Lung microvascular endothelial cell (primary cell): ENCODE results near the gene SEZ6L2. TPM values are rescaled to one million over a fixed set of nuclear protein-coding genes. Genes with fewer than 3 reads are reported as not detected.
"Not testable (repeated sequence)": the region's sequence is repeated elsewhere in the genome, so short reads cannot be mapped to it uniquely, and the experiment has no call there.

Source experiments
- DNase-seq, 2 donors: peaks; one replicate each; pipeline versions ENCODE4 v3.0.0 to v3.0.0-alpha.2; 2010; ENCODE audit warnings: low read depth in 2 of 2
- total RNA-seq: library from RNA; depleted of rRNA; stranded (reverse); fragments of >200 nt; gene quantifications from 2 replicates; pipeline ENCODE4 v1.2.1, GENCODE V29; 2014

The SEZ6L2 gene
- total RNA-seq, 1 donor from 2014 or later = 0.99 TPM

DNA sequence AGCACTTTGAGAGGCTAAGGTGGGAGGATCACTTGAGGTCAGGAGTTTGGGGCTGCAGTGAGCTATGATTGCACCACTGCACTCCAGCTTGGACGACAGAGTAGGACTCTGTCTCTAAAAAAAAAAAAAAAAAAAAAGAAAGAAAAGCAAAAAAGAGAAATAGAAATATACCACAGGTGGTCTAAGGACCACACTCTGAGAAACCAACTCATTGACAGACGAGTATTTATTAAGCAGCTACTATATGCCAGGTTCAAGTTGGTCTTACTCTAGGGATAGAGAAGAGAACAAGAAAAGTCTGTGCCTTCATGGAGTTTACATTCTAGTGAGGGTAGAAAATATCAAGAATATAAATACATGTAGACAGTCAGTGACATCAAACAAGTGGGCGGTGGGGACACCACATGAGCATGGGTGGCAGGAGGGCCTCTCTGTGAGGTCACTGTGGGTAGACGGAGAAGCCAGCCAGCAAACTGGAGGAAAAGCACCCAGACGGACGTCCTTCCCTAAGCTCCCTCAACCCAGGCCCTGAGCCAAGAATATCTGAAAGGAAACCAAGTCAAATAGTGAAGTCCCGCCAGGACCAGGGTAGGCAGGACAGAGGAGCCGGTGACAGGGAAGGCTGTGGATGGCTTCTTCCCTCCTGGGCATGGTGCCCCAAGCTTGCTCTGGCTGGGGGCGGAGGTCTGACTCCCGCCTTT, 41.1 kb downstream of the SEZ6L2 start:
- DNase-seq = no peak

DNA sequence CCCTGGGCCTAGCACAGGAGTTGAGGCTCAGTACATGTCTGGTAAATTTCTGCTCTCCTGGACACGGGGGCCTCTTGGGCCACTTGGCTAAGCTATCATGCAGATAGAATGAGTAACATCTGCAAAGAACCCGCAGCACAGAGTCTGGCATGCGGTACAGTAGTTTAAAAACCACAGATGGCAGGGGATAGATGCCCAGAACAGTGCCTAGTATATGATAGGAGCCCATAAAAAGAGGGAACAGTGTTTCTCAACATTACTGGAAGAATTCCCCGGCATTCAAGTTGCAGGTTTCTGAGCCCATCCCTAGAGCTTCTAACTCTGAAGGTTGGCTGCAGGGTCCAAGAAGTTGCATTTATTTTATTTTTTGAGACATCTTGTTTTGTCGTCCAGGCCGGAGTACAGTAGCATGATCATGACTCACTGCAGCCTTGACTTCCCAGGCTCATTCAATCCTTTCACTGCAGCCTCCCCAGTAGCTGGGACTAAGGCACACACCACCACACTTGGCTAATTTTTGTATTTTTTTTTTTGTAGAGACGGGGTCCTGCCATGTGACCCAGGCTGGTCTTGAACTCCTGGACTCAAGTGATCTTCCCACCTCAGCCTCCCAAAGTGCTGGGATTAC, 42.1 kb downstream of the SEZ6L2 start:
- DNase-seq = no peak

DNA sequence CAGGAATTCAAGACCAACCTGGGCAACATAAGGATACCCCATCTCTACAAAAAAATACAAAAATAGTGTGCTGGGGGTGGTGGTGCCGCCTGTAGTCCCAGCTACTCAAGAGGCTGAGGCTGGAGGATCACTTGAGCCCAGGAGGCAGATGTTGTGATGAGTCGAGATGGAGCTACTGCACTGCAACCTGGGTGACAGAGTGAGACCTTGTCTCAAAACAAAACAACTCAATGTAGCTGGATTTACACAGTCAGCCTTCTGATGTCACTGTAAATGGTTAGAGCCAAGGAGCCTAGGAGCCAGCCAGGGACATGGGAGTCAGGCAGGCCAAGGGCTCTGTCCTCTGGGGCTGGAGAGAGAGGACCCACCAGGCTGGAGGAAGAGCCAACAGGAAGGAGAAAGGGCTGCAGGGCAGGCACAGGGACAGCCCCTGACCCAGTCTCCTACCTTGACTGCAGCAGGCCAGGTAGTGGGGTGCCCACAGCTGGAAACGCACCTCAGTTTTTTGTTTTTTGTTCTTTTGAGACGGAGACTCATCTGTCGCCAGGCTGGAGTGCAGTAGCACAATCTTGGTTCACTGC, 44.7 kb downstream of the SEZ6L2 start:
- DNase-seq = no peak

DNA sequence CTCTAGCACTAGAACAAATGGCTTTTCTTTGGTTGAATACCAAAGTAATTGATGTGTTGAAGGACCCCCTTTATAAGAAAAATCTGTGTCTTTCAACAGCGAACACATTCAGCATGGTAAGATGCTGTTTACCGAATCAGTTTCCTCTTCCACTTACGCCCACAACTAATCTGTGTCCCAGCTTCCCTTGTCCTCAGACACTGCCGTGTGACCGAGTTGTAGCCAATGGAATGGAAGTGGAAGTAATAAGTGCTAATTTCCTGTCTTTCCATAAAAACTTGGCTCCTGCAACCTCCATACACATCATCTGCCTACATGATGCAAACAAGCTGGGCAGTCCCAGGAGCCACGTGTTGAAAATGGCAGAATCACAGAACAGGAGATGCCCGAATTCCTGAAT, 46.7 kb downstream of the SEZ6L2 start:
- peak; percentile 94 for DNase-seq

DNA sequence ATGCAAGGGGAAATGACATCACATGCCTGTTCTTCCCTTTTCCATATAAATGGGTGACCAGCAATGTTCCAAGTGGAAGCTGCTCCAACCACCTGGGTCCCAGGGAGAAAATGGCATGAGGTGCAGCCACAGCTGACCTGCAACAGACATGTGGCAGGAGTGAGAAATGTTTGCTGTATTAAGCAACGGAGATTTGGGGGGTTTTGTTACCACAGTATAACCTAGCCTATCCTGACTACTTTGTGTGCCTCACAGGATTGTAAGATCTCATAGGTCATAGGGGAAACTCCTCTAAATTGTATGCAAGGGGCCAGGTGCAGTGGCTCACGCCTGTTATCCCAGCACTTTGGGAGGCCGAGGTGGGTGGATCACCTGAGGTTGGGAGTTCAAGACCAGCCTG, 48.4 kb downstream of the SEZ6L2 start:
- no peak for DNase-seq

DNA sequence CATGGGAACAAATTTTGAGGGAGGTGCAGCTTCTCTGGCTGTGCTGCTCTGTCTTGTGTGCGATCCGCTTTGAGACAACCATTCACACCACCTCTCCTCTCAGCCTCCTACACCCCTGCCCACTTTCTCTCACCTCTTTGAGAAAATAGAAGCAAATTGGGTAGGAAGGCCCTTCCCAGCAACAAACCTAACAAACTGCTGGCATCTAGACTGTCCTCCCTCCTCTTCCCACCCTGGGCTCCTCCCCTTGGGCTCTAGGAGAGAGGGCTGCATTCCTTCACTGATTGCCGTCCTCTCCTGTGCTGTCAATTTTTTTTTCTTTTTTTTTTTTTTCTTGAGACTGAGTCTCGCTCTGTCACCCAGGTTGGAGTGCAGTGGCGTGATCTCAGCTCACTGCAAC, 49.8 kb downstream of the SEZ6L2 start:
- DNase-seq = no peak

DNA sequence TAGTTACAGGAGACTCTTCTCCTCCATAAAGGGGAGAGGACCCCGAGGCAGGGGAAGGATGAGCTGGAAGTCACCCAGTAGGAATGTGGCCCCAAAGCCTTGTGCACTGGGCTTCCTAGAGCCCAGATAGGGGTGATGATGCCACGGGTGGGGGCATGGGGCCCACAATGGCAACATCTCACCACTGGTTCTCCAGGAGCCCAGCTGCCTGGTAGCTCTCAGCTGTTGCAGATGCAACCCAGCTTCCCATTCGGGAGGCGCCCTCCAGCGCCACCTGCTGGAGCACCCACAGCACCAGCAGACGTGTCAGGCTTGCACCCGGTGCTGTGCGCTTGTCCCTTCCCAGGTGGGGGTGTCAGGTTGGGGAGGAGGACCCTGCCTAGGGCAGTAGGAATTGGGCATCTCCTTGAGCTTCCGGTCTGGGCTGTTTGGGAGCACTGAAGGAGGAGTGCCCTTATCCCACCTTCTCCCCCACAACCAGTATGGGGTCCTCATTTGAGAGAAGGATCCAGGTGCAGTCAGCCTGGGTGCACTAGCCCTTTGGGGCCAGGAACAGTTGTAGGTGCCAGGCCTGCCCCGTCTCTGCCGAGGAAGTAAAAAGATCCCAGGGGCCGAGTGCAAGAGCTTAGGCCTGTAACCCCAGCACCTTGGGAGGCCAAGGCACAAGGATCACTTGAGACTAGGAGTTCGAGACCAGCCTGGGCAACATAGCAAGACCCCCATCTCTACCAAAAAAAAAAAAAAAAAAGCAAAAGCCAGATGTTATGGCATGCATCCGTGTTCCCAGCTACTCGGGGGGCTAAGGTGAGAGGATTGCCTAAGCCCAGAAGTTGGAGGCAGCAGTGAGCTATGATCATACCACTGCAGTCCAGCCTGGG, 50.7 kb downstream of the SEZ6L2 start:
- peak; percentile 77 to 78 for DNase-seq

DNA sequence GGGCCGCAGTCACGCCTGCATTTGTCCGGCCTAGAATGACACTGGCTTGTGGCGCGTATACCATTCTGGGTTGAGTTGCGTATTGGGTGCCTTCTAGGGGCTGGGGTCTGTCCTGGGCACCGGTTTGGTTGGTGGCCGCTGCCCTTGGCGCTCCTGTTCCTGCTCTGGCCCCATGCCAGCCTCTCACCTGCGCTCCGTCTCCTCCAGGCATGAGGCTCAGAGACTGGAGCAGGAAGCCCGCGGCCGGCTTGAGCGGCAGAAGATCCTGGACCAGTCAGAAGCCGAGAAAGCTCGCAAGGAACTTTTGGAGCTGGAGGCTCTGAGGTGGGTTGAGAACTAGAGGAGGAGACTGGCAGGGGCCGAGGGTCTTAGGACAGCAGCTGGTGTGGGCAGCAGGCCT, 53.7 kb downstream of the SEZ6L2 start:
- no peak for DNase-seq

DNA sequence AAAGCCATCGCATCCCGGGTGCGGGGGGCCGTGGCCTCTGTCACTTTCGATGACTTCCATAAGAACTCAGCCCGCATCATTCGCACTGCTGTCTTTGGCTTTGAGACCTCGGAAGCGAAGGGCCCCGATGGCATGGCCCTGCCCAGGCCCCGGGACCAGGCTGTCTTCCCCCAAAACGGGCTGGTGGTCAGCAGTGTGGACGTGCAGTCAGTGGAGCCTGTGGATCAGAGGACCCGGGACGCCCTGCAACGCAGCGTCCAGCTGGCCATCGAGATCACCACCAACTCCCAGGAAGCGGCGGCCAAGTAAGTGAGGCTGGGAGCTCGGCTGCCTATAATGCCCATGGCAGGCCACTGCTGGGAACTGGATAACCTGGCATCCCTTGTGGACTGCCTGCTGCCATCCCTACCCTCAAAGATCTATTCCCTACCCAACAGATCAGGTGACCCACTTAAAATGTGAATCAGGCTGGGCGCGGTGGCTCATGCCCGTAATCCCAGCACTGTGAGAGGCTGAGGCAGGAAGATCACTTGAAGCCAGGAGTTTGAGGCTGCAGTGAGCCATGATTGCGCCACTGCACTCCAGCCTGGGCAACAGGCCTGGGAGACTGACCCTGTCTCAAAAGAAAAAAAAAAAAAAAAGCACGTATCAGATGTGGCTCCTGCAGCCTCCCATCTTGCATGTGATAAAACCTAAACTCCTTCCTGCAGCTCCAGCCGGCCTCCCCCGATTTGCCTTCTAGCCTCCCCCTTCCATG, 54.6 kb downstream of the SEZ6L2 start:
- no peak for DNase-seq

DNA sequence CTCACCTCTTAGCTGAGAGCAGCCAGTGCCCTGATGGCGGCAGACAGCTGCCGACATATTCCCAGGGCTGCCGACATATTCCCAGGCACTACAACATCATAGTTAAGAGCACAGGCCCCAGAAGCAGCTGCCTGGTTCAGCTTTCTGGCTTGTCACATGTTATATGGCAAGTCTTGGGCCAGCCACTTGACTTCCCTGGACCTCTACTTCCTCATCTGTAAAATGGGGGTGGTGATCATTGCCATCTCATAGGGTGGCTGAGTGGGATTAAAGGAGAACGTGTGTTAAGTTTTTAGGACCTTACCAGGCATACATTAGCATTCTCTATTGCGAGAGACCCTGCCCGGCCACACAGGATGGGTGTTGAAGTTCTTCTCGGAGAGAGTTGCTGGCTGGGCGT, 55.4 kb downstream of the SEZ6L2 start:
- no peak for DNase-seq

DNA sequence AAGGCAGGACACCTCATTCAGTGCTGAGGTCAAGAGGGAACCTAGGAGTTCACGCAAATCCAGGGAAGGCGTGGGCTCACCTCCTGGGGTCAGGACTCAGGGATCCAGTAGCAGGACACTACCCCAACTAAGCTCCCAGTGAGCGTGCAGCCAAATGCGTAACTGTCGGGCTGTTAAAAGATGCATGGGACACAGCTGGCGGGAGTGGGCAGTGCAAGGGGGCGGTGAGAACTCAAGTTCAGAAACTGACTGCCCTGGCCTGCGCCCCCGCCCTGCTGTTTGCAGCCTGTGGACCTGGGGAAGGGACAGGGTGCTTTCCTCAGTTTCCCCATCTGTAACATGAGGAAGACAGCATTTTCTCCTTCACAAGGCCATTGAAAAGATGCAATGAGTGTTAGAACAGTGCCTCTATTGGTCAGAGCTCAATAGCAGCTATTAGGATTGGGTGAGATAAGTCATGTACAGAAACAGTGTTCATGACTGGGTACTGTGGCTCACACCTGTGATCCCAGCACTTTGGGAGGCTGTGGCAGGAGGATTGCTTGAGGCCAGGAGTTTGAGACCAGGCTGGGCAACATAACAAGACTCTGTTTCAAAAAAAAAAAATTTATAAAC, 56.5 kb downstream of the SEZ6L2 start:
- DNase-seq = no peak

DNA sequence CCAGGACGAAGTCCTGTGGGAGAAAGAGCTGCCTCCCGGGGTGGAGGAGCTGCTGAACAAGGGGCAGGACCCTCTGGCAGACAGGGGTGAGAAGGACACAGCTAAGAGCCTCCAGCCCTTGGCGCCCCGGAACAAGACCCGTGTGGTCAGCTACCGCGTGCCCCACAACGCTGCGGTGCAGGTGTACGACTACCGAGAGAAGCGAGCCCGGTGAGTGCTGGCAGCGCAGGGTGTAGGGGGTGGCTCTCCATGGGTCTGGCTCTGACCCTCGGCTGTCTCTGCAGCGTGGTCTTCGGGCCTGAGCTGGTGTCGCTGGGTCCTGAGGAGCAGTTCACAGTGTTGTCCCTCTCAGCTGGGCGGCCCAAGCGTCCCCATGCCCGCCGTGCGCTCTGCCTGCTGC, 57.7 kb downstream of the SEZ6L2 start:
- no peak for DNase-seq

DNA sequence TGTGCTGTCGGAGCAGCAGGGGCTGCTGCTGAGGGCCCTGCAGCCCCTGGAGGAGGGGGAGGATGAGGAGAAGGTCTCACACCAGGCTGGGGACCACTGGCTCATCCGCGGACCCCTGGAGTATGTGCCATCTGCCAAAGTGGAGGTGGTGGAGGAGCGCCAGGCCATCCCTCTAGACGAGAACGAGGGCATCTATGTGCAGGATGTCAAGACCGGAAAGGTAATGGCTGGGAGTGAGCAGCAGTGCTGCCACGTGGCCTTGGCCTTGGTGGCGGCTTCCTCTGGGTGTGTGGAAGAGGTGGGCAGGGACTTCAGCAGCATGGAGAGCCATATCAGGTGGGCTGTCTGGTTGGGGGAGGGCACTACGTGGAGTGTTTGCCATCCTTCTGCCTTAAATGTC, 59.1 kb downstream of the SEZ6L2 start:
- DNase-seq = no peak

DNA sequence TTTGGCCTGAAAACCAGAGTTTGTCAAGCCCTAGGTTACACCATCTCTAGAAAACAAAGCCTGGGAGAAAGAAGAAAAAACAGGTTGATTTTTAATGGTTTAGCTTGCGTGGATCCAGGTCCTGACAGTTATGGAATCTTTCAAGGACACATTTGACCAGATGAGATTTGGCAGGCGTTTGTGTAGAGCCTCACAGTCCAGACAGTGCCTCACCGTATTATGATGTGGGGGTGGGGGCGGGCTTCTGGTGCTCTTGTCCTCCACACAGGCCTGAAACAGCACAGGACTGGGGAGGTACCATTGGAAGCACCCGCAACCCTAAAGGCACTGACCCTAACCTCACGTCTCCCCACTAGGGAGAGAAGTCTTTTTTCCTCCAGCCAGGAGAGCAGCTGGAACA, 59.5 kb downstream of the SEZ6L2 start:
- no peak for DNase-seq

DNA sequence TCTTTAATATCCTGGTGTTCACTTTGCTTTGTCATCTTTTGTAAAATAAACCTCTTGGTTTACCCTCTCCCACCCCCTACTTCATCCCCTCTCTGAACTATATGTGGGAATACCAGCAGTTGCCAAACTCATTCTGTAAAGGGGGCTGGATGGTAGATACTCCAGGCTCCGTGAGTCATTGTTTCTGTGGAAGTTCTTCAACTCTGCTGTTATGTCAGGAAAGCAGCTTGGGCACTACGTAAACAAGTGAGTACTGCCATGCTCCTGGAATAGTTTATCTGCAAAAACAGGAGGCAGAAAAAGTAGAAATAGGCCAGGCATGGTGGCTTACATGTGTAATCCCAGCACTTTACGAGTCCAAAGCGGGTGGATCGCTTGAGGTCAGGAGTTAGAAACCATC, 61.5 kb downstream of the SEZ6L2 start:
- peak; percentile 49 to 50 for DNase-seq

DNA sequence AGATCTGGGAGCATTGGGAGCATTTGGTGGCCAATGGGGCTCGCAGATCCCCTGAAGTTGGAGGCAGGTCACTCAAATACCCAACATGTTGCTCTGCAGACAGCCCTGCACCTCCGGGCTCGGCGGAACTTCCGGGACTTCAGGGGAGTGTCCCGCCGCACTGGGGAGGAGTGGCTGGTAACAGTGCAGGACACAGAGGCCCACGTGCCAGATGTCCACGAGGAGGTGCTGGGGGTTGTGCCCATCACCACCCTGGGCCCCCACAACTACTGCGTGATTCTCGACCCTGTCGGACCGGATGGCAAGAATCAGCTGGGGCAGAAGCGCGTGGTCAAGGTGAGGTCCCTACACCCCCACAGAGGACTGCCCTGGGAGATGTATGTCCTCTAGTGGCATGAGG, 62.7 kb downstream of the SEZ6L2 start:
- no peak for DNase-seq

DNA sequence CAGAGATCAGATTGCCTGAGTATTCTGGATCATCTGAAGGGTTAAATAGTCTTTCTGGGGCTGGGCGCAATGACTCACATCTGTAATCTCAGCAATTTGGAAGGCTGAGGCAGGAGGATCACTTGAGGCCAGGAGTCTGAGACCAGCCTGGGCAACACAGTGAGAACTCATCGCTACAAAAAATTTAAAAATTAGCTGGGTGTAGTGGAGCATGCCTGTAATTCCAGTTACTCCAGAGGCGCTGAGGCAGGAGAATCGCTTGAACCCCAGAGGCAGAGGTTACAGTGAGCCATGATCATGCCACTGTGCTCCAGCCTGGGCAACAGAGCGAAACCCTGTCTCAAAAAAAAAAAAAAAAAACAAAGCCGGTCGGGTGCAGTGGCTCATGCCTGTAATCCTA, 63.4 kb downstream of the SEZ6L2 start:
- no peak for DNase-seq

DNA sequence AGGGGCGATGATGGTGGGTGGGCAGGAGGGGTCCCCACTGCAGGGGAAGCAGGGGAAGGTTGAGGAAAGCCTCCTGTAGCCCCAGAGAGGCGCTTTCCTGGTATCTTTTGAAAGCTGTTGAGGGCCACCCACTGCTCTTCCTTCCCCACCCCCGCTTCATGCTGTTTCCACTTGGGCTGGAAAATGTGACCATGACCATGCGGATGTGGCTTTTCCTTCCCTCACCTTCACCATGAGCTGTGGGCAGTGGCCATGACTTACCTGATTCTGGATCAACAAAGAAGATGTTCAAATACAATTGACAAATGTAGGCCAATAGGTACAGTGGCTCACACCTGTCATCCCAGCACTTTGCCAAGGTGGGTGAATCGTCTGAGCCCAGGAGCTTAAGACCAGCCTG, 65.3 kb downstream of the SEZ6L2 start:
- no peak for DNase-seq

DNA sequence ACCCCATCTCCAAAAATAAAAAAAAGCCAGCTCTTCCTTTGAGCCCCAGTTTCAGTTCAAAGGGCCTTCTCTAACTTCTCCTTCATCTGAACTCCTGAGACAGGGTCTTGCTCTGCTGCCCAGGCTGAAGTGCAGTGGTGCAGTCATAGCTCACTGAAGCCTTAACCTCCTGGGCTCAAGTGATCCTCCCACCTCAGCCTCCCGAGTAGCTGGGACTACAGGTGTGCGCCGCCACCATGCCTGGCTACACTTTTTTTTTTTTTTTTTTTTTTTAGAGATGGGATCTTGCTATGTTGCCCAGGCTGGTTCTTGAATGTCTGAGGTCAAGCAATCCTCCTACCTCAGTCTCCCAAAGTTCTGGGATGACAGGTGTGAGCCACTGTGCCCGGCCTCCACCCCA, 66.1 kb downstream of the SEZ6L2 start:
- DNase-seq = not testable (repeated sequence)

DNA sequence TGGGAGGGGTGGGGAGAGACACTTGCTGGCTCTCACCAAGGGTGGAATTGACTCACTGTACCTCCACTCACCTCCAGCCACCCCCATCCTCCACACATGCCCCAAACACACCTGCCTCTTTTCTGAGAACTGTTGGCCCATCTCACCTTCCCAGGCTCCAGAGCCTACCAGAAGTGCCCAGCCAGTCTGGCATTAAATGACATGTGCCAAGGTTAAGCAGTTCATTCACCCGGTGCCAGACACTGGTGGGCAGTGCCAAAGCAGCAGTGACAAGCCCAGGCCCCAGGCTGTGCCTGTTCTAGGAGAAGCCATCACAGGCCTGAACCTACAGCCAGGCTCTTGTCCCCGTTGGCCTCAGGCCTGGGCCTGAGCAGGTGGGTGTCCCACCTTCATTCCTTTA, 67.9 kb downstream of the SEZ6L2 start:
- DNase-seq = no peak

DNA sequence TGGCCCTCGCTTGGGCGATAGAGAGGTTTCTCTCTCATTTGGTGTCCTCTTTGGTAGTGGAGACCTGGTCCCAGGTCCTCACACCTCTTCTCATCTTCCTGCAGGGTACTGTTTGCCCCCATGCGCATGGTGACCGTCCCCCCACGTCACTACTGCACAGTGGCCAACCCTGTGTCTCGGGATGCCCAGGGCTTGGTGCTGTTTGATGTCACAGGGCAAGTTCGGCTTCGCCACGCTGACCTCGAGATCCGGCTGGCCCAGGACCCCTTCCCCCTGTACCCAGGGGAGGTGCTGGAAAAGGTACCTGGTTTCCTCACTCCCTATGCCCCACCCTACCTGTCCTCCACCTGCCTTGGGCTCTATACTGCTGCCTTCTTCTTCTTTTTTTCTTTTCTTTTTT, 68.6 kb downstream of the SEZ6L2 start:
- DNase-seq = no peak
